Fibroblast of pulmonary artery (primary cell): ENCODE results near the gene SPNS2.

Source experiments
- DNase-seq: peaks from one replicate; pipeline ENCODE4 v3.0.0-alpha.2; 2010; ENCODE audit warnings: low read depth
- H3K4me3 ChIP-seq: replicated peaks from 2 replicates; pipeline ENCODE4 v1.5.1; 2011; ENCODE audit warnings: low read depth, mild to moderate bottlenecking, control low read depth, low read length, moderate library complexity
- CTCF ChIP-seq: IDR thresholded peaks from 2 replicates; pipeline ENCODE4 v1.5.1; 2011; ENCODE audit warnings: mild to moderate bottlenecking, control low read depth, low read length, inconsistent platforms; ENCODE audit errors: missing control alignments

SPNS2 gene

GRCh38 chr17:4479982-4480751, 18.5 kb upstream of the SPNS2 start:
- H3K4me3 ChIP-seq: no peak overlapping the region
- DNase-seq: no peak
- TF ChIP-seq CTCF: no peak

GRCh38 chr17:4480929-4481898, 17.5 kb upstream of the SPNS2 start:
- H3K4me3 ChIP-seq: no peak overlapping the region
- no peak for TF ChIP-seq CTCF
- no peak for DNase-seq

- no peak for TF ChIP-seq CTCF
- H3K4me3 ChIP-seq: no peak overlapping the region
Observed at GRCh38 chr17:4482338-4483011, 16.2 kb upstream of the SPNS2 start.

GRCh38 chr17:4483012-4483840, 15.5 kb upstream of the SPNS2 start:
- no peak for TF ChIP-seq CTCF
- H3K4me3 ChIP-seq: no peak overlapping the region
- DNase-seq: no peak

More at GRCh38 chr17:4482338-4483011, 16.2 kb upstream of the SPNS2 start:
- DNase-seq: no peak

- no peak for DNase-seq
- no peak for TF ChIP-seq CTCF
- no peak overlapping the region for H3K4me3 ChIP-seq
Observed at GRCh38 chr17:4485676-4486646, 12.7 kb upstream of the SPNS2 start.
